WTC11 (cell line): ENCODE results near the gene CLASP1.

ENCODE experiments used
- ATF2 ChIP-seq: sonication (generic); formaldehyde crosslinking; IDR thresholded peaks from 2 replicates; pipeline ENCODE4 v1.8.1; 2022; ENCODE audit warnings: low read depth, missing genetic modification reagents, borderline replicate concordance
- CREM ChIP-seq: sonication (generic); formaldehyde crosslinking; IDR thresholded peaks from 2 replicates; pipeline ENCODE4 v1.8.1; 2022; ENCODE audit warnings: mild to moderate bottlenecking, missing genetic modification reagents, moderate library complexity
- CTCF ChIP-seq: fragments of 200-600 bp; IDR thresholded peaks from 2 replicates; pipeline ENCODE4 v1.8.0; 2022; ENCODE audit warnings: antibody characterized with exemption
- ZNF219 ChIP-seq: sonication (generic); formaldehyde crosslinking; IDR thresholded peaks from 2 replicates; pipeline ENCODE4 v1.8.0; 2023; ENCODE audit warnings: missing genetic modification reagents, mild to moderate bottlenecking, borderline replicate concordance
- ZNF263 ChIP-seq: sonication (generic); formaldehyde crosslinking; IDR thresholded peaks from 2 replicates; pipeline ENCODE4 v1.8.1; 2022; ENCODE audit warnings: low read depth, mild to moderate bottlenecking, moderate library complexity, missing genetic modification reagents
- TF ChIP-seq, protein P1 (sequence below): sonication (generic); formaldehyde crosslinking; conservative IDR thresholded peaks from 2 replicates; pipeline ENCODE4 v1.8.1; 2022; ENCODE audit warnings: mild to moderate bottlenecking, missing genetic modification reagents

- no peak for TF ChIP-seq ZNF263 (CRISPR knock-in tag)
- TF ChIP-seq CTCF = no peak
- TF ChIP-seq ZNF219 = no peak
- TF ChIP-seq CREM (CRISPR knock-in tag) = no peak
- TF ChIP-seq ATF2 = no peak
- TF ChIP-seq, protein P1, sequence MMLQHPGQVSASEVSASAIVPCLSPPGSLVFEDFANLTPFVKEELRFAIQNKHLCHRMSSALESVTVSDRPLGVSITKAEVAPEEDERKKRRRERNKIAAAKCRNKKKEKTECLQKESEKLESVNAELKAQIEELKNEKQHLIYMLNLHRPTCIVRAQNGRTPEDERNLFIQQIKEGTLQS = no peak
Observed at GRCh38 chr2:121472470-121472993, 176.7 kb downstream of the CLASP1 start.
